Skeletal muscle cell (primary cell): Measurements from ENCODE around the gene CROCC.

Experiments
- DNase-seq: peaks from one replicate; pipeline ENCODE4 v3.0.0-alpha.2; 2010; ENCODE audit warnings: low read depth
- H3K4me3 ChIP-seq: 2 replicates; pipeline ENCODE4 v1.5.1; 2011; ENCODE audit warnings: low read depth, mild to moderate bottlenecking, control low read depth, low read length, moderate library complexity

Gene CROCC

DNA sequence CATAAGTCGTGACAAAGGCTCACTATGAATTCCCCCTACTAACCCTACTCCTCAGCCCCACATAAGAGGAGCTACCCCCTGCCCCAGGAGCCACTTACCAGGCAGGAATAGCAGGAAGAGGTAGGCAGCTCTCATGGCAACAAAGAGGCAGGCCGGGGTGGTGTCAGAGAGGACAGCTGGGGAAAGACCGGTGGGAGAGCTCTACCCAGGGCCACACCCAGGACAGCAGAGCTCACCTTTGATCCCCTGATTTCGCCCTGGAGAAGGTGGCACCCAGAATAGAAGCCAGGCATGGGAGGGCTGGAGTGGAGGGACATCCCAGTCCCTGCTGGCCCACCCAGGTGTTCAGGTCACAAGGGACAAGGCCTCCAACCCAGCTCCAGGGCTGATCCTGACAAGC lies 56.4 kb downstream of the CROCC start:
- no peak overlapping the region for H3K4me3 ChIP-seq
- DNase-seq: no peak

DNA sequence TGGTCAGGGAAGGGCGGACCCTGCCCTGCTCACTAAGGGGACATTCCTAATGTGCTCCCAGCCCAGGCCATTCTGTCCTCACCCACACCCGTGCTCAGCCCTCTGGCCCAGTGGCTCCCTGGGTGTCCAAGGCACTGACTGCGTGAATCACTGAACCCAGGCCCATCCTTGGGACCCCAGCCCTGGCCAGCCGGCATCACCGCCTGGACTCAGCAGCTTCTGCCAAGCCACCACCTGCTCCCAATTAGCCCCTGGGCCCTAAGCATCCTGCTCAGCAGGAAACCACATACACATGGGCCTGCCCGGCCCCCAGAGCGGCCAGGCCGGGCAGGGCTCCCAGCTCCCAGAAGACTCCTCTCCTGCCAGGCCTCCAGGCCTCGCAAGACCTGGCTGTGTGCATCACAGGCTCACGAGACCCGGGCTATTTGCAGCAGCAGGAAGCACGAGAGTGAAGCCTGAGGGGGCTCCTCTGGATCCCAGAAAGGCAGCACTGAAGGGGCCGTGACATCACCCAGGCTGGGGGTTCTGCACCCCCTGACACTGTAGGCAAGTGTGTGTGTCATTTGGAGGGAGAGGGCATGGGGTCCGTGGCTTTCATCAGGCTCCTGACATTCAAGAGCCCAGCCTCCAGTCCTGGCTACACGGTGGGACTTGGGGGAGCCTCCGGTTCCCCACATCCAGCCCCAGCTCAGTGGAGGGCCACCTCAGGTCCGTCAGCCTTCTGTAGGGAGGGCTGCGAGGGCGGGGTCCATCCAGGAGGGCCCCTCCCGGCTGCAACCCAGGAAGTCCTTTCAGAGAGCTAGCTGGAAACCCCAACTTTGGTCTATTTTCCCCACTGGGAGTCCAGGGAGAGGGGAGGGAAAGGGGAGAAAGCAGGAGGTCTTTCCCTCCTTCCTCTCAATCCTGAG lies 57.1 kb downstream of the CROCC start:
- peak overlapping the region; percentile 64 for H3K4me3 ChIP-seq
- DNase-seq: peak; percentile 73

DNA sequence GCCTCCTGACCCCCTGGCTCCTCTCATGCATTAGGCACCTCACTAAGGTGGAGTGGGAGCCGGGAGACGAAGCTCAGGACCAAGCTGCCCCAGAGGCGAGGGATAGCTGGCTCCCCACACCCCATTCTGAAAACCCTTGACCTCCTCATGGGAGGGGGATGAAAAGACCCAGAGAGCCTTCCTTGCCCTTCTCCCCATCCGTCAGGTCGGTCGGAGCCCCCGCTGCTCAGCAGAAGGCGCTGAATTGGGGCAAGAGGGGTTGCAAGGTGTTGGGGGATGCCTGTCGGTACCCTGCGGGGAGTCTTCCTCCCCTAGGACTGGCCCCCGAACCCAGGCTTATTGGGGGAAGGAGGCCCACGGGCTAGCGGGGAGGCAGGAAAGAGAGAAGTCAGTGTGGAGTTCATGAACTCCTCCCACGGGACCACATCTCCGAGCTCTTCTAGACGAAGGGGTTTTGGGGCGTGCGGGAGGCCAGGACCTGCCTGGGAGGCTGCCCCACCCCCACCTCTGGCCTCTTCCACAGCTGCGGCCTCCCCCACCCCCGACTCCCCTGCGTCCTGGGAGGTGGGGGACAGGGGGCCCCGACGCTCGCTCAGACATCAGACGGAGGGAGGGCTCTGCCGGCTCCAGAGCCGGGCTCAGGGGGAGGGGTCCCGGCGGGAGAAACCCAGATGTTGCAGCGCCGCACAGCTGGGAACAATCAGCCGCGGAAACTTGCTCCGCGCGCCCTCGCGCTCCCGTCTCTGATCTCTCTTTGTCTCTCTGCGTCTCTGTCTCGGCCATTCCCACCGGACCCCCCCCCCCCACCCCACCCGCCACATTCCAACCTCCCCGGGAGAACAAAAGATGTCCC lies 58.0 kb downstream of the CROCC start:
- no peak for DNase-seq
- H3K4me3 ChIP-seq: peak overlapping the region; percentile 64

DNA sequence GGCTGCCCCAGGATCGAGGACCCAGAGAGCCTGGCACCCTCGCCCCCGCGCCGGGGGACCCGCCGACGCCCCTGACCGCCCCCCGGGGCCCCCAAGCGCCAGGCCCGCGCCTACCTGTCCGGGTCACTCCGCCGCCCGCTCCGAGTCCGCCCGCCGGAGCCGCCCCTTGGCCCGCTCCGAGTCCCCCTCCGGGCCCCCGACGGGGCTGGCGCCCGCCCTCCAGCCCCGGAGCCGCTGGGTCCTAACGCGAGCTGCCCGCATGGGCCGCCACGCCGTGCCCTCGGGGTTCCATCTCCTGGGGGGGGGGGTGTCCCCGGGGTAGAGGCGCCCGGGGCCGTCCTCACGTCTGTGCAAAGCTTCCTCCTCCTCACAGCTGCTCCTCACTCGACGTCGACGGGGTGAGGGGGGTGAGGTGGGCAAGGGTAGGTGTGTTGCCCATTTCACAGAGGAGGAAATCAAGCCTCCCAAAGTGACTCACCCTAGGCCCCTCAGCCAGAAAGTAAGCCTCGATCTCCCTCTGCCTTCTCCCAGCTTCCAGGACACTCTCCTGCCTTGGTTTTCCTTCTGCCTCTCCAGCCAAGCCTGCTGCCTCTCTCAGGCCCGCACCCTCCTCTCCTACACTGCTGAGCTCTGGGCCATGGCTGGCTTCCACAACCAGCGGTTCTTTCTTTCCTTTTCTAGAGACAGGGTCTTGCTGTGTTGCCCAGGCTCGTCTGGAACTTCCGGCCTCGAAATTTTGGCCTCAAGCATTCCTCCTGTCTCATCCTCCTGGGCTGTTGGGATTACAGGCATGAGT lies 58.9 kb downstream of the CROCC start, which contains the start of gene MFAP2:
Gene MFAP2 (minus strand): TSS at position 148 of the 796 bp plus-strand sequence. CDS start 2,347 bp downstream, outside the sequence.
- DNase-seq: no peak
- peak within 1 kb of the TSS; percentile 64 for H3K4me3 ChIP-seq

DNA sequence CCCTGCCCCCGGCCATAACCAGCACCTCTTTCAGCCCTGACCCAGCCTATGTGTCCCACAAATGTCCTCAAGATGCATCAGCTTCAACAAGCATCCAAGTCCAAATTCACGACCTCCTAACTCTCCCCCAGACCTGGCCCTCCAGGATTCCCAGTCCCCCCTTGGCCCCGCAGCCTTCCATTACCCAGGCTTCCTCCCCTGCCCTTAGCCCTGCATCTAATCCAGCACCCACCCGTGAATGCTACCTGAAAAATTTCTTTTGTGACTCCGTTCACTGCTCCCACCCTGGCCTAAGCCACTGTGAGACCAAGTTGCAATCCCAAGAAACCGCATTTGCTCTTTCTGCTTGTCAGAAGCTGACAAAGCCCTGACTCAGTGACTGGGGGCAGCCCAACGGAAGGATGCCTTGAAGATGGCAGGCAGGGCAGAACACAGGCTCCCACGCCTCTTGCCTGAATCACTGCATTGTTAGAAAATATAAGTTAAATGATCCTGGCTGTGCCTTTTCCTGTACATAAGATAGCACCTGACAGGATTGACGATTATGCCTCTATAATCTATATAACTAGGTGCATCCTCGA lies 59.6 kb downstream of the CROCC start:
- DNase-seq: peak; percentile 79
- H3K4me3 ChIP-seq: no peak overlapping the region

DNA sequence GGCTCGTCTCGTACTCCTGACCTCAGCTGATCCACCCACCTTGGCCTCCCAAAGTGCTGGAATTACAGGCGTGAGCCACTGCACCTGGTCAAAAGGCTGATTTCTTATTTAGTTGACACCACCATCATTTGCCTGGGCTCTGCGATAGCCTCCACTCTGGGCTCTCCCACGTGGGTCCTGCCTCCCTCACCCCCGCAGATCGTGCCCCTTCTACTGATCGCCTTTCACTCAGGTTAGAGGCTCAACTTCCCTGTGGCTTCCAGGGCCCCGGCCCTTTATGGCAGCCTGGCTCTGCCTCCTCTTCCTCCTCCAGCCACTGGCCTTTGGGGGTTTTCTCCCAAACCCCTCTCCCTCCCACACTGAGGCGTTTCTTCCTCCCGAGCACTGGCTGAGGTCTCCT lies 61.2 kb downstream of the CROCC start:
- H3K4me3 ChIP-seq: no peak overlapping the region
- DNase-seq: no peak

DNA sequence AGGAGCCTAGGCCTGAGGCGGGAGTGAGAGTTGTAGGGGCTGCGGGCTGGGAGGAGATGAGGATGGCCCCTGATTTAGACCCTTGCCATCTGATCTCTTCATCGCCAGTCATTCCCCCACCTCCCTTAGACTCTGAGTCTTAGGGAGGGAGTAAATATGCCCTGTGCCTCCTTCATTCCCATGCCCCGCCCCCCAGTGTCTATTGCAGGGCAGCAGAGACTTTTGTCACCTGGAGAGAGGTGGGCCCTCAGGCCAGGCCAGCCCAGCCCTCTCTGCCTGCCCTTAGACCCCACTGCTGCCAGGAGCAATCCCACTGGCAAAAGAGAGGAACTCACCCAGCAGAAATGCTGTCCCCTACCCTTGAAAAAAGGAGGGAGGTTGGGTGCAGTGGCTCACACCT lies 61.9 kb downstream of the CROCC start:
- H3K4me3 ChIP-seq: no peak overlapping the region
- DNase-seq: no peak

DNA sequence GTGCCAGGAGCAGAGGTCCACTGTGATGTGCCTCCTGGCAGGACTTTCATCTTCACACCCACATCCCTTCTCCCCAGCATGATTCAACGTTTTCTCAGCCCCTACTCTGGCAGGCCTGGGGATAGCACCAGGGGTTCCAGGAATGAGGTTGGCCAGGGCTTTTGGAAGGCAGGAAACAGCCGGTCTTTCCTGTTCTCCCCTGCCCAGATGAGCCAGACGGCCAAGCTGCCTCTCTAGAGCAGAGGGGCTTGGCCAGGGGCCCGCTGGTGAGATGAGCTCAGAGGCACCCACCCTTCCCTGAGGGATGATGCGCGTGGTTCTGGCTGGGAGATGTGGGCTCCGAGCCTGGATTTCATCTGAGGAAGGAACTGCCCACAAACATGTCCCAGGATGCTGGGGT lies 63.0 kb downstream of the CROCC start:
- peak; percentile 81 for DNase-seq
- no peak overlapping the region for H3K4me3 ChIP-seq

DNA sequence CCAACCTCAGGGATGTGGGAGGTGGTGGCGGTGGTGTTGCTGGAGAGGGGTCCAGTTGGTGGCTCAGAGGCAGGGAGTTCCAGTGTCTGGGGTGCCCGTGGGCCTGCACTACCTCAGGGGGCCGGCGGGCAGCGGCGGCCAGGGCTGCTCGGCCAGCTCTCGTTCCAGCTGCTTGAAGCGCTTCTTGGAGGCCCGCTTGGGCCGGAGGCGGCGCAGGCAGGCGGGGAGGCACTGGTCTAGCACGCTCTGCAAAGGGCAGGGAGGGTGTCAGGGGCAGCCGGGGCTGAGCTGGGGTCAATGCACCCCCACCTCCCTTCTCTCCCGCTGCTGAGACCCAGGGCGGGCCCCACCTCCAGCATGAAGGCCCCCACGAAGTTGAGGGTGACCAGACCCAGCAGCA lies 64.4 kb downstream of the CROCC start:
- no peak for DNase-seq
- H3K4me3 ChIP-seq: no peak overlapping the region

DNA sequence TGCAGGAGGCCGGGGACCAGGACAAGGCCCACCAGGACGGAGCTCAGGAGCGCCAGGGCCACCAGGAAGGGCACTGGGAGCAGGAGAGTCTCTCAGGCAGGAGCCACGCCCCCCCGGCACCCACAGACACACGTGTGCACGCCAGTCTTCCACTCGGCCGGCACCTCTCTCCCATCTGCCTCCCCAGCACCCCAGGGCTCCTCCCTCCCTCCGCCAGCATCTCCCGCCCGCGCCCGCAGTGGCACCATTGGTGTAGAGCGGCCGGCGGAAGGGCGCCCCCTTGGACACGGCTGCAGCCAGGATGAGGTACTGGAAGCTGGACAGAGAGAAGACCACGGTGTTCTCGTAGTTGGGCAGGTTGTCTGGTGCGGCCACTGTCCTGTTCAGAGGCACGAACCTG lies 64.8 kb downstream of the CROCC start:
- DNase-seq: no peak
- no peak overlapping the region for H3K4me3 ChIP-seq

DNA sequence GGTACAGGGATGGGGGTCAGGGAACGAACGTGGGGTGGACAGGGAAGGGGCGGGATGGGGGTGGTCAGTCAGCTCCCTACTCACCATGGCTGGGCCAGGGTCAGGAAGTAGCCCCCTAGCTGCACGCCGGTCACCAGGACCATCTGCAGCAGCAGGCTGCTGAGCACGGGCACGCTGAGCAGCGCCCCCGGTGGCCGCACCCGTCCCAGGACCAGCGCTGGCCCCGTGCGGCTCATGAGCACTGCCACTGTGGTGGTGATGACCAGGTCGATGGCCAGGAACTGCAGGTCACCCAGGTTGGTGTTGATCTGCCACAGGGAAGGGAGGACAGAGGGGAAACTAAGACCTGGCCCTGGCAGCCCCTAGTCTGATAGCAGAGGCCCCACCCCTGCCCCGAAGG lies 65.2 kb downstream of the CROCC start:
- no peak for DNase-seq
- no peak overlapping the region for H3K4me3 ChIP-seq

DNA sequence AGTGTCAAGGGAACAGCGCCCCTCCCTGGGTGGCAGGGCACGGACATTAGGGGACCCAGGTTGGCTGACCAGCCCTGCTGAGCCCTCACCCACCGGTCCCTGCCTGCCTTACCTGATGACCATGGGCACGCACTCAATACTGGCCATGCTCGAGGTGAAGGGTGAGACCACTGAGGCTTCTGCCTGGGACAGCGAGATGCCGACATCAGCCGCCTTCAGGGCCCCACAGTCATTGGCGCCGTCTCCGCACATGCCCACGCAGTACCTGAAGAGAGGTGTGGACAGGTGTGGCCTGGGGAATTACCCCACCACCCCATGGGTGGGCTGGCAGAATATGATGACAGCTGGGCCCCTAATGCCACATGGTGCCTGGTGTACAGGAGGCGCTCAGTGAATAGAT lies 66.5 kb downstream of the CROCC start:
- no peak for DNase-seq
- H3K4me3 ChIP-seq: no peak overlapping the region

DNA sequence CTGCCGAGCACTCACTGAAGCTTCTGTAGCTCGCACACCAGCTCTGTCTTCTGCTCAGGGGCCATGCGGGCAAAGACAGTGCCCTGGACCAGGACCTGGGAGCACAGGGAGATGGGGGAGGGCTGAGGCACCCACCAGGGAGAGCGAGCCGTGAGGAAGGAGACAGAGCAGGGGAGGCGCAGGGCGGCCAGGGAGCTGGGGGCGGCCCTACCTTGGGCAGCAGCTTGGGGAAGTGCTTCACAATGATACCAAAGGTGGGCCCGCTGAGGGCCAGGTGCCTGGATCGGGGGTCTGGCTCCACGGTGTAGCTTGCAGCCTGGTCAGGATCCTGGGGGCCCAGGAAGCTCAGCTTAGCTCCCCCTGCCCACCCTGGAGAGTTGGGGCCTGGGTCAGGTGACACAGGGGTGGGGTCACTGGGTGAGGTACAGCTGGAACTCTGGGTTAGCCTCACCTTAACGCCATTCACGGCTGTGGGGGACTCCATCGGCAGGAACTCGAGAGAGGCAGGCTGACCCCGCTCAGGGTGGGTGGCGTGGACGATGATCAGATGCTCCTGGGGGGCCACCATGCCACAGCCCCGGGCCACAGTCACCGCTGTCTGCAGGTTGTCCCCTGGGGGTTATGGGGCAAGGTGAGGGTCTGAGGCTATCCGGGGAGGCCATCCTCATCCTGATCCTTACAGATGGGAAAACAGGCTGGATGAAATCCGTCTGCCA lies 68.1 kb downstream of the CROCC start:
- no peak for DNase-seq
- H3K4me3 ChIP-seq: no peak overlapping the region

DNA sequence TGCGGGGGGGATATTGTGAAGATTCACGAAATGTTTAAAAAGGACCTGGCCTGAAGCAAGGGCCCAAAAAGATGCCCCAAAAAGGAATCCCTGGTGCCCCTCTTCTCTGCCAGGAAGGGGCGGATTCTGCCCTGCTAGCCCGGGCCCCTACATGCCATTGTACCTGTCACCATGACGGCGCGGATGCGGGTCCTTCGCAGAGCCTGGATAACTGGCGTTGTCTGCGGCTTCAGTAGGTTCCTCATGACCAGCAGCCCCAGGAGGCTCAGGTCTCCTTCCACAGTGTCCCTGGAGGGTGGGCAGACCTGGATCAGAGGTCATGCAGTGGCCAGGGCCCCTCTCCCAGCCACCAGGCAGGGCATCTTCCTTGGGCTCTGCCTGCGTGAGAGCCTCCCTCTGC lies 69.8 kb downstream of the CROCC start:
- DNase-seq: no peak
- no peak overlapping the region for H3K4me3 ChIP-seq

DNA sequence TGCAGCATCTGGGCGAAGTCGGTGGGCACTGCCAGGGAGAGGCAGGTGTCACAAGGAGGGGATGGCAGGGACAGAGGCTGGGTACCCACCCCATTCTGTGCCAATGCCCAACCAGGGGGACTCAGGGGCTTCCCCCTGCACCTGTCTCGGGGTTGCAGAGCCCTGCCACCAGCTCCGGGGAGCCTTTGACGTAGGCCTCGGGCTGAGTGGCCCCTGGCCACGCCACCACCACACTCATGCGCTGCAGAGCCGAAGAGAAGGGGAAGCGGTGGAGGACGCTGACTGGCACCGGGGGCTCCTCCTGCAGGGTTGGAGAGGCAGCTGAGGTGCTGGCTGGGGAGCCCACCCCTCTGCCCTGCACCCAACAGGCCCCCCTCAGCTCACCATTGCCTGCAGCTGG lies 70.4 kb downstream of the CROCC start:
- H3K4me3 ChIP-seq: no peak overlapping the region
- no peak for DNase-seq

DNA sequence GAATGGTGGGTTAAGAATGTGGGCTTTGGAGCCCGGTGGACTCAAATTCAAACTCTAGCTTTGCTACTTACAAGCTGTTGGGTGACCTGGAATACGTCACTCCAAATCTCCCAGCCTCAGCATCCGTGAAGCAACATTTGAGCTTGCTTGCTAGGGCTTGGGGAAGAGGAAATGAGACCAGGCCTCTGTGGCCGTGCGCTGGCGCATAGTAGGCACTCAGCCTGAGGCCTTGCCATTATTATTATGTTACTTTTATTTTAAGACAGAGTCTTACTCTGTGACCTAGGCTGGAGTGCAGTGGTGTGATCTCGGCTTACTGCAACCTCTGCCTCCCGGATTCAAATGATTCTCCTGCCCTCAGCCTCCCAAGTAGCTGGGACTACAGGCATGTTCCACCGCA lies 70.9 kb downstream of the CROCC start:
- DNase-seq: no peak
- H3K4me3 ChIP-seq: no peak overlapping the region

DNA sequence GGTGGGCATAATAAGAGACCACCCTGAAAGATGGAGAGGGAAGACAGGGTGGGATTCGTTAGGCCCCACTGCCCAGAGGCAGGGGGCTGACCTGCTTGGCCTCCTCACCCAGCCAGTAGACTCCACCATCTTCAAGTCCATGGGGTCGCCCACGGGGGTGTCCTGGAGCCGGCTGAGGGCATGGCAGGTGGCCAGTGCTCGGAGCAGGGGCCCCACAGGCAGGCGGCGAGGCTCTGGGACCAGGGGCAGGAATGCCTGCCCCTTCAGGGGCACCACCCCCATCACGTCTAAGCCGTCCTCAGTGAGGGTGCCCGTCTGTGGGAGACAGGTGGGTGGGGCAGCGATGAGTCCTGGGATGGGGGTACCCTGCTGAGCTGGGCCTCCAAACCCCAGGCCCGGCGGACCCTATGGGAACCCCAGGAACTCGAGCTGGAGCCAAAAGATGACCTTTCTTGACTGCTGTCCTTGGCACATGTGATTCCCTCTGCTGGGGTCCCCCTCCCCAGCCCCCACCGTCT lies 71.8 kb downstream of the CROCC start:
- no peak overlapping the region for H3K4me3 ChIP-seq
- DNase-seq: no peak

DNA sequence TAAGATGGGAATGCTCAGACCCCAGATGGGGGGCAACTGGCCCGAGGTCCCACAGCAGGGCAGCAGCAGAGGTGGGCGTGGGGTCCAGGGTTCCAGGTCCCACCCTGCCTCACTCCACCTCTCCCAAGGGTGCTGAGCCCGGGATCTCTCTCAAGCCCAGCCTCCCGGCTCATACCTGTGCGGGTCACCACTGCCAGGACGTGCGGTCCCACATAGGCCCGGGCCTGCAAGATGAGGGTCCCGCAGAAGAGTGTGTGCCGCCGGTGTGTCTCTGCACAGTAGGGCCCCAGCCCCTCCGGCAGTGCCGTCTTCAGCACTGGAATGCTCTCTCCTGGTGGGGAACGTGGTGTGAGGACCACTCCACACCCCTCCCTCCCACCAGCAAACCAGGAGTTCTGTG lies 75.1 kb downstream of the CROCC start:
- no peak overlapping the region for H3K4me3 ChIP-seq
- no peak for DNase-seq

DNA sequence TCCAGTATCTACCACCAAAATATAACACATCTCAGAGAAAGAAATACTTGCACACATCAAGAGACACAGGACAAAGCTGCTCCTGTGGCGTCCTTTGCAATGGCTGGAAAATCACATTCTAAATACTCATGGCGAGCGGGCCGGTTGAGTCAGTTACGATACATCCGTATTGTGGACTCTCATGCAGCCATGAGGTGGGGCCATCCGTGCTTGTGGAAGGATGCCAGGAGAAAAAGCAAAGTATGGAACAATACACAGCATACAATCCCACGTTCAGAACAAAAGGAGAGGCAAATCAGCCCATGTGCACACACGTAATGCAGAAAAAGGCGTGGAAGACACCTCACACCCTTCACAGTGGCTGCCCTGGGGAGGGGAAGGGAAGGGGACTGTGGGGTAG lies 76.9 kb downstream of the CROCC start:
- no peak for DNase-seq
- H3K4me3 ChIP-seq: no peak overlapping the region
